Measurements from ENCODE around the gene REV1.

- no peak for TF ChIP-seq CTCF (IDR thresholded peaks at IDR 0.05)
- no peak for TF ChIP-seq POLR2AphosphoS5 (IDR thresholded peaks at IDR 0.05)
- TF ChIP-seq POLR2A (IDR thresholded peaks at IDR 0.05) = no peak
These were observed 59.1 kb downstream of the REV1 start for GRCh38 chr2:99430614-99431291.
